ENCODE measurements around the gene TBXAS1.

TBXAS1 gene

DNA sequence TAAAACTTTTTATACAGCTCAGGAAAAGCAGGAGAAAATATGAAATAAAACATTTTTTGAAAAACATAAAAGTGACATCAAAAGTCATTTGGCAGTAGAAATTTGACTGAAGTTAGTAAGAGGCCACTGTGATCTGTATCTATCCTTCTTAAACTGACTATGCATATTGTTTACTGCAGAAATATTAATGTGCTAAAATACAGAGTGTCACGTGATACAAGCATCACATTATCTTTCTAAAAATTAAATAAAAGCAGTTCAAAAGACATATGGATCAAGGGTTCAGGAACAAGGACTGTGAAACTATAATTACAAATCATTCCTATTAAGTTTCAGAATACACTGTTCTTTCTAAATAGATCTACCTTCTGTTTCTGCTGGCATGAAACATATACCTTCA, 200.0 kb downstream of the TBXAS1 start:
- no peak for DNase-seq

DNA sequence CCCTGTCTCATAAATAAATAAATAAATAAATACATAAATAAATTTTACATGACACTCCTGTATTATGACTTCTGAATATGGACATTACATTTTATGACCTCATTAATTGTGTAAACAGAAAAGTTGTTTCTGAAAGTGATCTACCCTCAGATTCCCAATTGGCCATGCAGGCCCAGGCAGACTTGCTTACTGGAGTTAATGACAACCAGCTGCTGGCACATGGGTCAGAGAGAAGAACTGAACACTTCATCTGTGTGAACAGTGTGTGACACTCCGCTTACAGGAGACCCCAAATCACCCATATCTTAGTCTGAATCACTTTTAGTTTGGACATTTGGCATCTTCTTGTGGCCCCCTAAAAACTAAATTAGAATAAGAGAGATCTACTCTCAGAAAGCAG, 202.3 kb downstream of the TBXAS1 start:
- no peak for DNase-seq

- no peak for DNase-seq
Observed at GRCh38 chr7:140033036-140033435, 204.0 kb downstream of the TBXAS1 start.

DNA sequence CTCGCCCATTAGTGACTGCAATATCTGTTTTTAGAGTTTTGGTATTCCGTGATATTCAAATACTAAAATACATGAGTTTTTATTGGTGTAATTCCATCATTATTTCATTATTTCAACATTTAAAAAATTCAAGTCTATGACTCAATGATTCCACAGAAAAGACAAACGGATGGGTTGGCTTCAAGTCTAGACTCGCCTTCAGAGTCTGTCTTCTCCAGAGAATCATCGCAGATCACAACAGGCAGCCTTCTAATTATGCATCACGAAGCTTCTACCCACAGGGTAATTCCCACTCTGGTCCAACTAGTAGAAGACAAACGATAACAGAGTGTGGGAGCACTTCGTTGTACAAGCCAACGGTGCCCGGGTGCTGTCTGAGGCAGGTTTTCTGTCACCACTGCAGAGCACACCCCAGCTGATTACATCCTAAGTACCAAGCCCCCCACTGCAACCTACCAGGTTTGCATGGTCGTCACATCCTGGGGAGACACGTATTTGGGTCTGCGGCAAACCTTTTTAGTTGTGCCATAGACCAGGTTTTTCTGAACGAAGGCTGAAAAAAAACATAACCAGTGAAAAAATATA, 204.8 kb downstream of the TBXAS1 start:
- no peak for DNase-seq

GRCh38 chr7:140034421-140034820, 205.4 kb downstream of the TBXAS1 start:
- no peak for DNase-seq

GRCh38 chr7:140035400-140036223, 206.5 kb downstream of the TBXAS1 start:
- DNase-seq: no peak

DNA sequence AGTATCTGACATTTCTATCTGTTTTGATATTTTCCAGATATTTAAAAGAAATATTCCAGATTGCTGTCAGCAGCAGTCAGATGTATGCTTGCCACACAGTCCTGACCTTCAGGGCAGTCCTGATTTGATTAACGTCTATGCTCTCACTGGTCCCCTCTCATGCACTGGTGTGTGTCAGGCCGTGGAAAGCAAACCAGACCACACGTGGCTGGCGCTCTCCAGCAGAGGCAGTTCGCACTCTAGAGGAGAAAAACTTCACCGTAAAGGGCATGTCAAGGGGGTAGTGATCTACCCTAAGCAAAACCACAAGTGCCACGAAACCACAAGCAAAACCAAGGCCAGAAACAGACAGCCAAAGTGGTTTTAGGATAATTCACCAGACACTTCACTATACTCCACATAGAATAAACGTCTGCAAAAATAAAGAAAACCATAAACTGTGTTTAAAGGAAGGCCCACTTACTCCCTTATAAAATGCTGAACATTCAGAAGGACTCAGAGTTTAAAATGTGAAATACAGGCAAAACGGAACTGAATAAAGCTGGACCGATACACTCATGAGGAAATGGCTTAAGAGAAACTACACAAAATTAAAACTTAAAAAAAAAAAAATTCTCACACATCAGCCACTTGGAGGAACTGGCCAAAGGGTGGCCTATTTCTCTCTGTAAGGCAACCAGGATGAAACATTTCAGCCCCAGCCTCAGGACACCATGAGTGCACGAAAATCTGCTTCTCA, 207.3 kb downstream of the TBXAS1 start:
- peak; percentile 21 for DNase-seq

DNA sequence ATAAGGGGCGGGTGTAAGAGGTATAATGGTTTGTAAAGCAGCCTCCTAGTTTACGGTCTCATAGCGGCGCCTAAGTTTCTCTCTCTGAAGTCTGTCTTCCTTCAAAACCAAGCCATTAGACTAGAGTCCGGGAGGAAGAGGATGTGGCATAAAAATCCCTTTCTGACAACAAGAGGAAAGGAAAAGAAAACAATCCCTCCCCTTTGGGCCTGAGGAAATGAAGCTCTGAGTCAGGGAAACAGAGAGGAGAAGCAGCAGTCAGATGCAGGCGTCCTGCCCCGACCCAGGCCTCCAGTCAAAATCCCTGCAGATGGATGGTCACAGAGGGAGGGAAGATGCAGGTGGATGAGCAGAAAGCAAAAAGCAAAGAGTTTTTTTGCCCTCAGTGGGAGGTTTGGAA, 210.0 kb downstream of the TBXAS1 start:
- no peak for DNase-seq

GRCh38 chr7:140039896-140040295, 210.8 kb downstream of the TBXAS1 start:
- no peak for DNase-seq

DNA sequence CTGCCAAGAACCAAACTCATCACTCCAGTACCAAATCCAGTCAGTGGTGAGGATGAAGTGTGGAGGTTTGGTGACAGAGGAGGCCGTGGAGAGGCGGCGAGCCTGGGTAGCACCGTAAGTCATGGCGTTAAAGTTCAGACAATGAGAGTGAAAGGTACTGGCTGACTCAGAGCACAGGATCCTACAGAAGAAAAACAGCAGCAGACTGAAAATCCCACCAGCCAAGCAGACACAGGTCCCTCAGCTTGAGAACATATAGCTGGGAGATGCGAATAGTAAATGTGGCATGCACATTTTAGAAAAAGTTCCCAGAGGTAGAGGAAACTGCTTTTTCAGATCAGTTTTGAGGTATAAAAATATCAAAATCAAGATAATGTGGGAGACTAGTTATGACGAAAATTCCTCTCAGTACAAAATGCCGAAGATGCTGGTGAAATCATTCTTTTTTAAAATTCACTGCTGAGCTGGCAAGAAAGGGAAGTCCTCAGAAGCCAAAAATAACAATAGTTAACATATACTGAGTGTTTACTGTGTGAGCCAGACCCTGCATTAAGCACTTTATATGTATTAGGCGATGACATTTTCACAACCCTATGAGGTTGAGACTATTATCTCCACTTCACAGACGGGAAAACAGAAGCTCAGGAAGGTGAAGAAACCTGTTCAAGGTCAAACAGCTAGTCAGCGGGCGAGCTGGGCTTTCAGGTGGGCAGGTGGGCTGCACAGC, 212.8 kb downstream of the TBXAS1 start:
- no peak for DNase-seq

- no peak for DNase-seq
Observed at GRCh38 chr7:140042386-140042670, 213.3 kb downstream of the TBXAS1 start.

GRCh38 chr7:140044251-140044650, 215.2 kb downstream of the TBXAS1 start:
- no peak for DNase-seq

- no peak for DNase-seq
Observed at GRCh38 chr7:140045697-140046096, 216.6 kb downstream of the TBXAS1 start.

DNA sequence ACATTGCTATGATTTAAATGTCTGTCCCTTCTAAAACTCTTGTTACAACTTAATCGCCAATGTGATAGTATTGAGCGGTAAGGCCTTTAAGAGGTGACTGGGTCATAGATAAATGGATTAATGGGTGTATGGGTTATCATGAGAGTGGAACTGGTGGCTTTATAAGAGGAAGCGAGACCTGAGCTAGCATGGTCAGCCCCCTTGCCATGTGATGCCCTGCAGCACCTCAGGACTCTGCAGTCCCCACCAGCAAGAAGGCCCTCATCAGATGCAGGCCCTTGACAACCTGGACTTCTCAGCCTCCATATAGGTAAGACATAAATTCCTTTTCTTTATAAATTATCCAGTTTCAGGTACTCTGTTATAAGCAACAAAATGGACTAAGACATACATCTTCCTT, 218.1 kb downstream of the TBXAS1 start:
- DNase-seq: no peak

DNA sequence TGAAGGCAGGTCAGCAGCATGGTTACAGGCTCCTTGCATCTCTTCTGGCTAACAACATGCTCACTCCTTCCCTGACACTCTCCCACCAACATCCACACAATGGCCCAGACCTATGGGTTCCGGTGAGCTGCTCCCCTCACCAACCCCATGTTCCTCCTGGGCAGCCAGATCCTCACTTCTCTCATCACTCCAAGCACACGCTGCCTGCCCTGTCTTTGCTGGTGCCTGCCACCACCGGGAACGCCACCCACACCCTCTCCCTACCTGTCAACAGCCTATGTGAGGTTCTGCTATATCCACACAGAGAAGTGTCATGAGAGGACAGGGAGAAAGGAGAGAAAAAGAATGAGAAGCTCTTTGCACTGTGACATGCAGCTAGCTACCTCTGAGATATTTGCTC, 219.1 kb downstream of the TBXAS1 start:
- no peak for DNase-seq

DNA sequence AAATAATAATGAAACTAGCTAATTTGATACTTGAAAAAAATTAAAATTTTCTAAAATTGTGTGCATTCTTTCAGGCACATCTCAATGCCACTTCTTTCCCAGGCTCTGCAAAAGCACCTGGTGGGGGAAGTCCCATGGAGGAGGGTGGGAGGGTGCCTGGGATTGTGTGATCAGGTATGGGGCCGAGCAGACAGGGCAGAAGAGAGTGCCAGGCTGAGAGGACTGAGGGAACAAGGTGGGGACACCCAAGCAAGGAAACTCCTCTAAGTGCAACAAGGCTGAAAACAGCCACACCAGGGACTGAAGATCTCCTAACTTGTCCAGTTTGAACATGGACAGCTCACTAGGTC, 219.9 kb downstream of the TBXAS1 start:
- DNase-seq: no peak

DNA sequence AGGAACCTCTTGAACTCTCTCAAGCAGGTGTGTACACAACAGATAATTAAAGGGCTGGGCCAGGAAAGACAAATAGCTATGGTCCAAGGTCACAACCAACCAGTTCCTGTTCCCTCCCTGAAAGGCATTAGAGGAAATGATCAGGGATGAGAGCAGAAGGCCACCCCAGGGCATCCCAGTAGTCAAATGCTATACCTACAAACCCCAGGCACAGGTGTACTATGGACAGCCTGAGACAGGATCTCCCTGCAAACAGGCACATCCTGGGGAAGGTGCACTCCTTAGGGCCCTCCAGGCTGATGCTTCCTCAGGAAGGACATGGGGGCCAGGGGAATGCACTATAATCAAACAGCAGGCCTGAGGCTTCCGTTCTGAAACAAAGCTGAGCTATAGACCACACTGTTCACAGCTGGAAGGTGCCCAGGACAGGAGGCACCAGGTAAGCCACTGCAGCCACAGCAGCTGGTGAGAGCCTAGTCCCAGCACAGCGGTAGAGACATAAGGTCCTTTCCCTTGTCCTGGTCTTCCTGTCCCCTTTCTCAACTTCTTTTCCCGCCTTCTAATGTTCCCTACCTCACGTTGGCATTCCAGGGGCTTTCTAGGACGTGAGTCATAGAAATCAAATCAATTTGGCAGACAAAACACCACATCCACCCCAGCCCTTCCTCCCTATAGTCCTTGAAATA, 220.4 kb downstream of the TBXAS1 start:
- DNase-seq: no peak

GRCh38 chr7:140050100-140050499, 221.0 kb downstream of the TBXAS1 start:
- no peak for DNase-seq

GRCh38 chr7:140051820-140052219, 222.8 kb downstream of the TBXAS1 start:
- DNase-seq: no peak

DNA sequence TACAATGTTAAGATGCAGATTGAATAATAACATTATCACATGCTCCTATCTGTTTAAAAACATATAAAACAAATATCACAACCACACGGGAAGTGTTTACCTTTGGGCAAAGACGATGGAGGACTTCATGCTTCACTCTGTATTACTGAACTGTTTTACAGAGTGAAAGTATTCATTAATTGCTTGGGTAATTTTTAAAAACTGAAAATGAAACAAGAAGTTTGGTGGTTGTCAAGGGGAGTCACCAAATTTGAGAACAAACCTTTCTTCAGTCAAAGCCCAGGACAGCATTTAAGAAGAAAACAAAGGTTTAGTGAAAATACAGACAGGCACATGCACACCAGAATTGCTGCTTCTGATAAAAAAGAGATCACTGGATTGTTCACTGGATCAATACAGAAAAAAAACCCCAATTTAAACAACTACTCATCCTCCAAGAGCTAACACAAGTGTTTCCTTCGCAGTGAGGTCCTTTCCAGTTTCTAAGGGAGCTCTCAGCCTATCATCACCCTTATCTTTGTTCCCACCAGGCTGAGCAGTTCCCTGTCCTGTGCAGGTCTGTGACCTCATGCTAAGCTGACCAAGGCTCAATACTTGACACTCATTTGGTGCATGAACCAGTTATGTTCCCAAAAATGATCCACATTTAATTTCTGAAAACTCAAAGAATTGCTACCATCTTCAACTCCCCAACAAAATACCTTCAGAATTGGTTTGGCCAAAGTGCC, 224.9 kb downstream of the TBXAS1 start:
- no peak for DNase-seq

GRCh38 chr7:140054751-140055150, 225.7 kb downstream of the TBXAS1 start:
- no peak for DNase-seq

DNA sequence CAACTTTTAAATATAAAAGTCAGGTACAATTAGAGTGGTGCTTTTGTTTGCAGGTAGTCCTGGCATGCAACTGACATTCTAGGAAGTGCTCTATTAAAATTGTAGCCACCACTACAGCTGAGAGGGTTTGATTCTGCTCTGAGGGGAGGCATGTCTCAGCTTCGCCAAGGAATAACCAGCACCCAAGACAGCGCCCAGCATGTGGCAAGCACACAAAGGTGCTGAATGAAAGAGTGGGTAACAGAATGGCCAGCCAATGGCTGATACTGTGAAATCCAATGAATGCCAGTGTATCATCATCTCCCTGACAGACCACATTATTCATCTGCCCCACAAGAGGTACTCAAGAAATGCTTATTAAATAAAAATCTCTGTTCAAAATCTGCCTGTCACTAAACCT, 226.8 kb downstream of the TBXAS1 start:
- no peak for DNase-seq
